ENCODE measurements around the gene BRSK2.

The BRSK2 gene

GRCh38 chr11:1455032-1455762, 65.5 kb downstream of the BRSK2 start:
- DNase-seq = no peak

DNA sequence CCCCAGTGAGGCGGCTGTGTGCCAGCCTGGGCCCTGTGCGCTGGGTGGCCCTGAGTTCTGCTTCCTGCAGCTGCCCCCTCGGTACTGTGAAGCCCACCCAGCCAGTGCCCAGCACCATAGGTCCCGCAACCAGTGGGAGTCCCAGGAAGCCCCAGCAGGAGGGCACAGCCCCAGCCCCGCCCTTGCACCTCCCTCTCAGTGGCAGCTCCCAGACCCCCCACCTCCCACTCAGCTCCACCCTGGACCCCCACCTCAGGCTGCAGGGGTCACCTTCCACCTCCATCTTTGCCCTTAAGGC, 66.0 kb downstream of the BRSK2 start:
- DNase-seq = no peak

- no peak for DNase-seq
Observed at GRCh38 chr11:1456176-1456575, 66.4 kb downstream of the BRSK2 start.

DNA sequence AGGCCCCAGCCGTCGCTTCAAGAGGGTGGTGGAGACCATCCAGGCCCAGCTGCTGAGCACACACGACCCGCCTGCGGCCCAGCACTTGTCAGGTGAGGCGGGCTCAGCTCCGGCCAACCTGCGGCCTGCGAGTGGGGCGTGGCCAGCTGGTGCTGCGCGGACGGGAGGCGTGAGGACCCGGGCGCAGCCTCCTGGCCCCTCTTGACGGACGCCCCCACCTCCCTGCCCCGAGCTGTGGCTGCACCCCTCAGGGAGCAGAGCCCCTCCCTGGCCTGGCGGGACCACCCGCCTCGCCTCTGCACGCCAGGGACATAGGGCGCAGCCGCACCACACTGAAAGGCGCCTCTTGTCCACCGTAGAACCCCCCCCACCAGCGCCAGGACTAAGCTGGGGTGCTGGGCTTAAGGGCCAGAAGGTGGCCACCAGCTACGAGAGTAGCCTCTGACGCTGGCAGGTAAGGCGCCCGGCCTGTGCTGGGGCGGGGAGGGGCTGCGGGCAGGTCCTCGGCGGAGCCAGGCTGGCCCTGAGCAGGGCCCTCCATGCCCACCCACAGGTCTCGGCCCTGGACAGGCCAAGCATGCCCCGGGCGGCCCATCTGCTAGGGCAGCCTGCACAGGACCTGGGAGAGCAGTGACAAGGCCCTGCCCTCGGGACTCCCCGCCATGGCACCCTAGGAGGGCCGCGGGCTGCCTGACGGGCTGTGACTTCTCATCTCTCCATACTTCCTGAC, 67.0 kb downstream of the BRSK2 start:
- no peak for DNase-seq

- no peak for DNase-seq
Observed at GRCh38 chr11:1457326-1457680, 67.6 kb downstream of the BRSK2 start.

- DNase-seq = no peak
Observed at GRCh38 chr11:1457856-1458255, 68.1 kb downstream of the BRSK2 start.

DNA sequence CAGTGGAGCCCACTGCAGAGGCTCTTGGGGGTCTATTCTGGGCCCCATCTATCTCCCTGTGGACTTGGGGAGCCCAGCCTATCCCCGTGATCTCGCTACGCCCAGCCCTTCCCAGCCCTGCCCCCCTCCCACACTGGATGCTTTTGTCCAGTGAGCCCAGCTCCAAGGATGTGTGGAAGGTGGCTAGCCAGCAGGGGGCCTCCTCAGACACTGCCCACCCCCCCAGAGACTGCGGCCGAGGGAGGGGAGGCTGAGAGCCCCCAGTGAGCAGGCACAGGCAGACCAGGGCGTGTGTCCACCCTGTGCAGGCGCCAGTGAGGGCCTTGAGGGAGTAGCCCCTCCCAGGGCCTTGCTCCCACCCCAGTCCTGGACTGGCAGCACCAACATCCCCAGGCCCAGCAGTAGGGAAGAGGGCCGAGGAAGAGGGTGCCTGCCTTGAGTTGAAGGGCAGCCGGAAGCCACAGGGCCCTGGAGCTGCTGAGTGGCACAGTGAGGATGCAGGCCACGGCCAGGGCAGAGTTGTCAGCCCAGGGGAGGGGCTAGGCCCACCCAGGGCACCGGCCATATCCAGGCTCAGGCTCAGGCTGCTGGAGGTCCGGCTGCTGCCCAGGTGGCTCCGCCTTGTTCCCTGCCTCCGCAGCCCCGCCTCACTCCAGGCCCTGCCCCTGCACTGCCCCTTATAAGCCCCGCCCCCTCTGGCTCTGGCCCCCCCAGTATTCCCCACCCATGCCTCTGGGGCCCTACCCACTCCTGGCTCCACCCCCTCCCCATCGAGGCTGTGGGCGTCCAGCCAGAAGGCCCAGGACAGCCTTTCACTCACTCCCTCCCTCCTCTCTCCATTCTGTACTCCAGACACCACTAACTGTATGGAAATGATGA, 68.8 kb downstream of the BRSK2 start:
- DNase-seq = no peak

- no peak for DNase-seq
Observed at GRCh38 chr11:1459219-1459575, 69.5 kb downstream of the BRSK2 start.

DNA sequence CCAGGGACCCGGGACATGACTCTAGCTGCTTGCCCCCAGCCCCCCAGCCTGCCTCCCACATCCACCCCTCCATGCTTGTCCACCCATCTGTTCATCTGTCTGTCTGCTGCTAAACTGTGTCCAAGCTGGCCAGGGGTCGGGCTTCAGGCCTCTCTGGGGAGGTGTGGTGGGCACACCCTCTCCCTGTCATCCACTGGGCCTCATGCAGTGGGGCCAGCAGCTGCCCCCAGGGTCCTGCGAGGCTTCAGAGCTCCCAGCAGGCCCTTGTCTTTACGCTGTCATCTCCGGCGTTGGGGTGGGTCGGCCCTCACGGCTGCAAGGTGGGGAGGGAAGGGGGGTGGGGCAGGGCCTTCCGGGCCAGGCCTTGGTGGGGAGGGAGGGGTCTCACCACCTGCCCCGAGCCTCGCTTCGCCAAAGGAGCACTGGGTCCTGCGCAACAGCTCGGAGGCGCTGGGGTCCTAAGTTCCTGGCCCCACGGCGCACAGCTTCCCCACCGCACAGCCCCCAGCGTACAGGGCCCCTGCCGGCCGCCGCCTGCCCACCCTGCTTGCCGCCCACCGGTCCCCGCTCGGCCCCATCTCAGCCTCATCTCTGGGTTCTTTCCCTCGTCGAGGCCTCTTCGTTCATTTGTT, 70.1 kb downstream of the BRSK2 start:
- DNase-seq = no peak

- DNase-seq = no peak
Observed at GRCh38 chr11:1460396-1460985, 70.8 kb downstream of the BRSK2 start.

GRCh38 chr11:1460986-1461825, 71.5 kb downstream of the BRSK2 start:
- no peak for DNase-seq

DNA sequence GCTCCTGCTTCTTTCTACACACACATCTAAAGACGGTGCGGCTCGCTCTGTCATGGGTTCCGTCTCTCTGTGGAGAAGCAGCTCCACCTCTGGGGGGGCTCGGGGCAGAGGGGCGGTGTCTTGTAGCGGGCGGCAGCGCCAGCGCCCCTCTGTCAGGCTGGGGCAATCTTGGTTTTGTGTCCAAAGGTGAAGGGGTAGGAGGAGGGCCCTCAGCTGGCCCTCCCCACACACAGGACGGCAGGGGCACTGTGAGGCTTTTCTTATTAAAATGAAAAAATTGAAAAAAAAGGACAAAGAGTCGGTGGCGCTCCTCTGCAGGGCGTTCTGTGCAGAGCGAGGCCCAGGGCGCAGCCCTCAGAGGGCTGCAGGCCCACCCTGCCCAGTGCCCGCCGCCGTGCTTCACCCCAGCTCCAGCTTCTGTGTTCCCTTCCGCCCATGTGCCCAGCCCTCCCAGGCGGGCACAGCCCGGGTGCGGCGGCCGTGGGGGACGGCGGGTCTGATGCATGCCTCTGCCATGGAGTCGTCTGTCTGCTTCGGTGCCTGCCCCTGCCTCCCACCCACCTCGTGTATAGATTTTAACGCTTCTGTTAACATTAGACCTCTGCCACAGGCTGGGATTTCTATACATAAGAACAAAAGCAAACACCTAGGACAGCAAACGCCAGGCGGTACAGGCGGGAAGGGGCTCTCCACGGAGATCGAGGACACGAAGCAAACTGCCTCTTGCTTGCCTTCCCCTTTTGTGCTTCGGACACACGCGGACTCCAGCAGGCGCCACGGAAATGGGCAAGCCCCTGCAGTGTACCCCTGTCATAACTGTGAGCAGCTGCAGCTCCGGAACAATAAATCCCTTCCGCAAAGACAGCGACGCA, 72.3 kb downstream of the BRSK2 start:
- no peak for DNase-seq

DNA sequence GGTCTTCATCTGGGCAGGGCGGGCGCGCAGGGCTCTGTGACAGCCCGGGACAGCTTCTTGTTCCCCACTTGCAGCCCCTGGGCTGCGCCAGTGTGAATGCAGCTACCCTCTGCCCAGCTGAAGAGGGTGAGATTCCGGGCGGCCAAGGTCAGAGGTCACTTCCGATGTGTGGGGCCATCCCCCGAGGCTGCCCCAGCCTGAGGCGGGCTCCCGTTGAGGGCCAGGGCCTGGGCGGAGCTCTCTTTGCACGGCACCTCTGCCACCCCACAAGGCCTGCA, 72.9 kb downstream of the BRSK2 start:
- DNase-seq = no peak

DNA sequence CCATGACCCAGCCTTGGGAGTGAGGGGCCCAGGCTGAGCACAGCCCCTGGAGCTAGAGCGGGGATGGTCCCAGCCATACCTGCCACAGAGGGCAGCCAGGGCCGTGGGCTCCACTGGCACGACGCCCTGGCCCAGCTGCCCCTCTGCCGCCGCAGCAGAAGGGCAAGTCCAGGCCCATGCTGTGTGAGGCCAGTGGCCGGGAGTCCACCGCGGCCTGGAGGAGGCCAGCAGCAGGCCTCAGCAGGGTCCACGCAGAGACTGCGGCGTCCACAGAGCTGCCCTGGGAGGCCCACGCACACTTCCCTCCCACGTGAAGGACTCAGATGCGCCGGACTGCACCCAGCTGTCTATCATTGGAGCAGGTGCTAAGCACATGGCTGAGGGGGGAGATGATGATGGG, 73.3 kb downstream of the BRSK2 start:
- no peak for DNase-seq

DNA sequence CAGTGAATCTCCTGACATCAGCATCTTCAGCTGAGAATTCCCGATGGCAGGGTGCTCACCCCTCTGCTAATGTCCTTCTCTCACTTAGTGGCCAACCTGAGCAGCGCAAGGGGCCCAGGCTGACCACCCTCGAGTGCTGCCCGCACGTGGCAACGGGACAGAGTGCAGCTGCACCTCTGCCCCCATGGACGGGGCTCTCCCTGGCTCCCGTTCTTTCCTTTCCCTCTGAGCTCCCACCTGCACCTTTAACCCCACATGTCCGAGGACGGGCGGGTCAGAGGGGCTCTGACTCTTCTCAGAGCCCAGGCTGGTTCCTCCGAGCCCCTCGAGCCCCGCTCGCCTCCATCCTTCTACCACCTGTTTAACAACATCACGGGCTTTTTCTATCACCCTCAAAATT, 77.0 kb downstream of the BRSK2 start:
- no peak for DNase-seq

DNA sequence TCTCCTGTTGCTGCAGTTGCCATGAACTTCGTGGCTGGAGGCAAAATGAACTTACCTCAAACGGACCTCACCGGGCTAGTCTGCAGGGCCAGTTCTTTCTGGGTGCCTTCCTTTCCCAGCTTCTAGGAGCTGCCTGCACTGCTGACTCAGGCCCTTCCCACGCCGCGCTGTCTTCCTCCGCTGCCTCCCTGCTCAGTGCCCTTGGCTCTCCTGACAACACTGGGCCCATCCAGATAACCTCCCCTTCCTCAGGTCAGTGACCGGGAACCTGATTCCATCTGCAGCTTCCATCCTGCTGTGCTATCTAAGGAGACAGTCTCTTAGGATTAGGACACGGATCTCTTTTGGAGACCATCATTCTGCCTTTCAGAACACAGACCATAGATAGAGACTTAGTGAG, 77.5 kb downstream of the BRSK2 start:
- no peak for DNase-seq

- DNase-seq = no peak
Observed at GRCh38 chr11:1468002-1468401, 78.3 kb downstream of the BRSK2 start.

- DNase-seq = no peak
Observed at GRCh38 chr11:1468473-1469066, 78.8 kb downstream of the BRSK2 start.

DNA sequence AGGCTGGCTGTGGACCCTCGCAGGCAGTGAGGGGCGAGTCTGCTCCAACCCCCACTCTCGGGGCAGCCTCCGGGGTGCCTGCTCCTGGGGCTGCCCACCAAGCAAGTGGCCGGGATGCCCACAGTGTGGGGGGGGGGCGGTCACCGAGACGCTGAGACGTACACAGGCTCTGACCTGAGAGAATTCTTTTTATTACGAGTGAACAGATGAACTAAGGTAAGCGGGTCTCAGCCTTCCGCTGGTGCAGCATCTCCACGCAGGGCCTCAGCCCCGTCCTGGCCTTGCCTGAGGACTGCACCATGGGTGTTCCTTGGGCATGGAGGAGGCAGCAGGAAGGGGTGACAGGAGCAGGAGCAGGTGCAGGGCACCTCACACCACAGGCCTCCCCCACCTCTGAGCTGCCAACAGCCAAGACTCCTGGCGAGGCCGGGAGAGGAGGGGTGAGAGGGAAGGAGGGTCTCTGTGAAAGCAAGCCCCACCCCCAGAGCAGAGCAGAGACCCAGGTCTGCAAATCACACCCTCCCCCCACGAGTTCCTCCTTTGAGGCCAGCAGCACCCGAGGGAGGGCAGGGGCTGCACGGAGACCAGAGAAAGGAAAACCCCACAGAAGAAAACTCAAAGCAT, 79.7 kb downstream of the BRSK2 start:
- DNase-seq = no peak

DNA sequence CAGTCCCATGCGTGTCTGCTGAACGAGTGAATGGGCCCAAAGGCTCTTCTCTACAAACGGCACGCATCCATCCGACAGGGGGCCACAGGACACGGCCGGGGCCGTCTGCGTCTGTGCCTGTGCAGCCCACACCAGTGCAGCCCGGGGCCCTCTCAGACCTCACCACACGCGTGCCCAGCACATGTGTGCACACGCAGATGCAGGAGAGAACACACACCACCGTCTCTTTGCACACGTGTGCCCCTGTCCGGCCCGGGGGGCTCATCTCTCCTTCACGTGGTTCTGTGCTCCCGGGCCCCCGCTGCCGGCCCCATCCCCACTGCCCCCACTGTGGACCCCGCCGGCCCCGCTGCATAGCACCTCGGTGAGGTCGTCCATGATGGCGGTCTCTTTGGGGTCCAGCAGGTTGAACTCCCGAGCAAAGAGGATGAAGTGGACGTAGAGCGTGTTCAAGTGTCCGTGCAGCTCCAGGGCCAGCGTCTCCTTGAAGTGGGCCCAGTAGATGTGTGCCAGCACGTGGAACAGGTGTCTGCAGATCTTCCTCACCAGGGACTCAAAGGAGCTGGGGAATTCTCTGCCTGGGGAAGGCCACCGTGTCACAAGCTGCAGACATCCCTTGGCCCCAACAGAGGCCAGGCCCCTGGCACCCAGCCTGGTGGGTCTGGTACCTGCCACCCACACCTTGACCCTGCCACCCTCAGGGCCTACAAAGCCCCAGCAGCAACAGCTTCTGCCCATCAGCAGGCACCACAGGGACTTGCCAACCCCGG, 80.4 kb downstream of the BRSK2 start:
- DNase-seq = no peak

Data from activated naive CD4-positive, alpha-beta T cell treated with anti-CD3 and anti-CD28 coated beads, Interleukin-2, amount 50 U/mL, for 16 hours (primary cell).